Lung microvascular endothelial cell (primary cell): ENCODE results near the gene CCNA2. TPM values are rescaled to one million over a fixed set of nuclear protein-coding genes. Genes with fewer than 3 reads are reported as not detected.

ENCODE experiments used
- DNase-seq, 2 donors: peaks; one replicate each; pipeline versions ENCODE4 v3.0.0 to v3.0.0-alpha.2; 2010; ENCODE audit warnings: low read depth in 2 of 2
- total RNA-seq: library from RNA; depleted of rRNA; stranded (reverse); fragments of >200 nt; gene quantifications from 2 replicates; pipeline ENCODE4 v1.2.1, GENCODE V29; 2014

The CCNA2 gene
- total RNA-seq, result 7.3 and 27.7 TPM in 2 replicates

DNA sequence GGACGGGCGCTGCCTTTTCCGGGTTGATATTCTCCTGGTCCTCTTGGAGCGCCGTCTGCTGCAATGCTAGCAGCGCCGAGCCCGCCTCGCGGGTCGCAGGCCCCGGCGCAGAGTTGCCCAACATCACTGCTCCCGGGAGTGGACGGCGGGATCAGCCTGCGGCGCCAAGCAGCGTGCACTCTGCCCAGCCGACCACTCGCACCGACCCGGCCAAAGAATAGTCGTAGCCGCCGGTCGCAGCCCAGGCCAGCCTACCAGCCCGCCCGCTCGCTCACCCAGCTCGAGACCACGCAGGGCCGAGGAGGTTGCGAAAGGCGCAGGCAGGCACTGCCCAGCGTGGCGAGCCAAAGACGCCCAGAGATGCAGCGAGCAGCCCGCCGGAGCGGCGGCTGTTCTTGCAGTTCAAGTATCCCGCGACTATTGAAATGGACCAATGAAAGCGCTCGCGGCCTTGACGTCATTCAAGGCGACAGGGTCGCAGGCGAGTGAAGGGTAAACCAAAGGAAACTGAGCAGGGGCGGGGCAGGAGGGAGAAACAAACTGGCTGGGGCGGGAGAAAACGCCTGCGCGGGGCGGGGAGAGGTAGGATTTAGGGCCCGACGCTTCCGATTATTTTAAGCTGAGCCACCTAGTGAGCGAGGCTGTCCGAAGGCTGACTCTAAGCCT is at the start of gene CCNA2:
CCNA2 (minus strand) TSS at position 379 of the 666 bp plus-strand sequence; CDS start at position 124, 255 bp downstream.
- DNase-seq, result peak; percentile 96 to 97

DNA sequence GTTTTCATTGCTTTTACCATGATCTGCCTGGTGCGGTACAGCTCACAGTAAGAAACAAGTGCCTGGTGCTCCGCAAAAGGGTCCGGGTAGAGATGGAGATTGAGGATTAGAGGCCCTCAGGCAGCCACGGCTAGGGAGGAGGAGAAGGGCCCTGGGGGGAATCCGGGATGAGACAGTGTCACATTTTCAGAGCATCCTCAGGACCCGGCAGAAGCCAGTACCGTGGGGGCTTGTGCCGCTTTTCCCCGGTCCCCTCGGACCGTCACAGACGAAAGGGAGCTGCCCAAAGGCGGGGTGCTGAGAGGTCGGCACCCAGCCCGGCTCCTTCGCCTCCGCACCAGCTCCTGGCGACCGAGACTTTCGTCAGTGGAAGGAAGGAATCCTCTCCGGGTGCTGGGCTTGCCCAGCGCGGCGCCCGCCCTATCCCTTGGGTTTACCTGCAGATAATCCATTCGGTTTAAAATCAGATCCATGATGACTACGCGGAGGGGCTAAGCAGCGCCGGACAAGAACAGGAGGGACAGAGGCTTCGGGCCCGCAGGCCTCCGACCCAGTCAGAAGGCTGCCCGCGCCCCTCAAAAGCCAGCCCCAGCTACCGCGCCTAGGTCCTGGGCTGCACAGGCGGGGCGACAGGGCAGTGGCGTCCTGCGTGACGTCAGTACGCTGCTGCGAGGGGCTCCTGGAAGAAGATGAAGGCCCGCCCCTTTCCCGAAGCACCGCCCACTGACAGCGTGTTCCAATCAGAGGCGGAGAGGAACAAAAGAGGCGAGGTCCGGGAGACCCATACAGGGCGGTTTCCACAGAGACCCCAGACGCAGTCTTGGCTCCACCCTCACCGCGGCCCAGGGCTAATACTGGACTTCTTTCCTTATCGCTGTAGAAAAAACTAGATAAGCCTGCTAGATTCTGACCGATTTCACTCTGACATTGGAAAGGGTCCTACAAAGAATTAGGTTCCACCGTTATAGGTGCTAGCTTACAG is 46.4 kb upstream of the CCNA2 start, which contains the start of gene BBS7:
BBS7 (minus strand) TSS at position 634 of the 982 bp plus-strand sequence; CDS start at position 473, 161 bp downstream.
- DNase-seq, result peak; percentile 96 to 97

DNA sequence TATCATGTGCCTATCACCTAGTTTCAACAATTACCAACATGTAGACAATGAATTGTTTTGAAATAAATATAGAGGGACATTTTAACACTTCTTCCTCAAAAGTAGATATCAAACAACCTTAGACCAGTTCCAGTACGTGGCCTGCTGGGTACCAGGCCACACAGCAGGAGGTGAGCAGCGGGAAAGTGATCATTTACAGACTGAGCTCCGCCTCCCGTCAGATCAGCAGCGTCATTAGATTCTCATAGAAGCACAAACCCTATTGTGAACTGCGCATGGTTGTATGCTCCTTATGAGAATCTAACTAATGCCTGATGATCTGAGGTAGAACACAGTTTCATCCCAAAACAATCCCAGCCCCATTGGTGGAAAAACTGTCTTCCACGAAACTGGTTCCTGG is 40.1 kb upstream of the CCNA2 start:
- DNase-seq, result no peak

DNA sequence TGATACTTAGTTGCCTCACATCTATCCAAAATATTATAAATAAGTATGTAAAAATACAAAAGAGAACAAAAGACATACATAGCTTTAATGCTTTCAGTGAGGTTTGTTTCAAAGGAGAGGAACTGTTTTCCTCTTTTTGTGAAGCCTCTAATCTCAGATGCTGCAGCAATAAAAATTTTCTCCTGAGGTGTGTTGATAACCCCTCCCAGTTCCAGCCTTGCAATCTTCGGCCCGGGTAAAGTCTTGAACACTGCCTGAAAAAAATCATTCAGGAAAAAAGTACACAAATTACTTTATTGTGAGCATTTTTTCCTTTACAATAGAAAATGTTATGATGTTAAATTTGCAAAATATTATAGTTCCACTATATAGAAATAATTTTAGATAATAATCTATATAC is 37.7 kb upstream of the CCNA2 start:
- DNase-seq, result no peak

DNA sequence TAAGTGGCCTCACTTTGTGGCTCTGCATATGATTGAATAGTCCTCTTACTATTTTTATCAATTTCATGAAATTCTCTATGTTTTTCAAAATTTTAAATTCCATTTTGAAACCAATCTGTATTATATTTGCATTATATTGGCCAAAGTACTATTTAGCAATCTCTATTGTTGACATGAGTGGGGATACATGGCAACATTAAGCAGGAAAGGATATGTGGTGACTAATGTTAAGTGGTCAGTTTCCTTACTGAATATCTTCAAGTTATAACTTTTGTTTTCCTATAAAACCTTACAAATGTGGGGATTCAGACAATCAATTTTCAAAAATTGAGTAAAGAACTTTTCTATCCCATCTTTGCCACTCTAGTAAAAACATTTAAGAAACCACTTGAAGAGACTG is 36.4 kb upstream of the CCNA2 start:
- DNase-seq, result peak in 1 of 2 donors; percentile 70

DNA sequence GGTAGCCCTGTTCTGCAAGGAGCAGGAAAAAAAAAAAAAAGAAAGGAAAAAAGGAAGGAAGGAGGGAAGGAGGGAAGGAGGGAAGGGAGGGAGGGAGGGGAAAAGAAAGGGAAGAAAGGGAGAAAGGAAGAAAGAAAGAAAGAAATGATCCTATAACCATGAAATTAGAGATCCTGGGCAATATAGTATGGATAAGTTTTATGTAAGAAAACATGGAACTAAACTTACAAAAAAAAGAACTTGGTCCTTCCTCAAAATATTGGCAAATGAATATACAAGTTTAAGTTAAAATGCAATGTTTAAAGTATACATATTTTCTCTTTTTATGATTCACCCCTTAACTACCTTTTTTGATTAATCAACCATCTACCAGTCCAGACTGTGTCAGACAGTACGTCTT is 27.7 kb upstream of the CCNA2 start:
- no peak for DNase-seq

DNA sequence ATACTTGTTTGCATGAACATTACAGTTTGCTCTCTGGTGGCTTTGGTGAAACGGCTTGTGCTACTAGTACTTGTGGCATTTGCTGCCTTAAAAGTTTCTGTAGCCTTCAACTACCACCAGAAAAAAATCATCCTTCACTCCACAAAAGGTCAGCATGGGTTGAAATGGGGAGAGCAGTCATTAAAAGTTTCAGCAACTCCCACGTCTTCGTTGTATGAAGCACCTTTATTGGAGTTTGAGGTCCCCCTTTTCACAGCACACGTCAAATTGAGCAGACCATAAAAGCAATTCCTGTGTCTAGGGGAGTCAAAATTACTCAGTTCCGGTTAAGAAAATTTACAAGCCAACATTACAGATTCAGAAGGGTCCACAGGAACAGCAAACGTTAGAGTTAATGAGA is 23.0 kb upstream of the CCNA2 start:
- DNase-seq, result no peak

DNA sequence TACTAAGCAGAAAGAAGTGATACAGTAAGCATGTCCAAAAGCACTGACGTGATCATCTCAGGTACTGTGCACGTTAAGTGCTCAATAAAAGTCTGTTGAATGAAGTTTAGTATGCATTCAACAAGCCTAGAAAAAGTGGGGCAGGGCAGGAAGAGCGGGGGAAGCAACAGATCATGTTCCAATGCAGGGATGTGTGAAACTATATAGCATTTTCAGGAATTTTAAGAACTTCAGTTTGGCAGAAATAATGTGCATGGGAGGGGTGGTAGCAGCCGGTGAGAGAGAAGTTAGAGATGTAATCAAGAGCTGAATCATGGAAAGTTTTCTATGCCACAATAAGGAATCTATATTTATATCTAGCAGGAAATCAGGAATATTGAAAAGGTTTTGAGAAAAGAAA is 19.2 kb upstream of the CCNA2 start:
- DNase-seq, result no peak

DNA sequence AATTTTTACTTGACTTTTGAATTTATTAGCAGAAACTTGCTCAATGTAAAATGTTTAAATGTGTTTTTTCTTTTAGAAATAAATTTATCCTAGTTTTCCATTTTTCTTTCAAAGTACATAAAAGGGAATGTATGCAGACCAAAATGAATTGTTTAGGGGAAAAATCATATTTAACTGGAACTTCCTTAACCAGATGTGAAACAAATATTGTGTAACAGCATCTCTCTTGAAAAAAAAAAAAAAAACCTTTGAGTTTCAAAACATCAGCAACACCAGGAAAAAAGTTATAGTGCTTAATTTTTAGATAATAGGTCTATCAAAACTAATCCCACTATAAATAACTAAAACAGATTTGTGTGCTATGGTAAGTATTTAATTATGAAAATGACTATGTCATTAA is 14.5 kb upstream of the CCNA2 start:
- DNase-seq, result no peak

DNA sequence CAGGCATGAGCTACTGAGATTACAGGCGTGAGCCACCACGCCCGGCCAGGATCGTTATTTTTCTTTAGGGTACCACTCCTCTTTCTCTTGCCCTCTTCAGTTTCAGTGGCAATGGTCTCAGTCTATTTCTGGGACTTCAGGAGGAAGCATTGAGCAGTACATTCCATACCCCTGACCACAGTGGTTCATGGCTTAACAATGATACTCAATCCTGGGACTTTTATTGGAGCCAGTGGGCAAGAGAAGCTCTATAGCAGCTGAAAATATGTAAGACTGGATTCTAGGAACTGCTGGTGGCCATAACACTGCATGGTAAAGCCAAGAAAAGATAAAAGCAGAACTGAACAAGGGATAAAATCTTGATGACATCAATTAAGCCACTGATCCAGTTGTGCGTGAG is 5.8 kb upstream of the CCNA2 start:
- DNase-seq, result no peak

DNA sequence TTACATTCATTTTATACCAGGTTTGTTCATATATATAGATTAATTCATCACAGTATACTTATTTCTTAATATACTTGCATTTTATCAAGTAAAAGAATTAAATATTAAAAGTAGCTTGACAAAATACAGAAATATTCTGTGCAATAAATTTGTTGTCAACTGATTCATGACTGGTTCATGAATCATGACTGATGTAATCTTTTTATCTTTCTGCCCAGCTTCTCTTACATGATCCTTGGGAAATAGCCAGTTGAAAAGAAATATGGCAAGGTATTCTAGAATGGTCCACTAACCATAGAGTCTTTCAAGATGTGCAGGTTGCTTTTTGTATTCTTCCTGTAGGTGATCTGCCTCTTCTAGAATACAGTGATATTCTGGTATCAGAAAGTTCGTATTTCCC is 4.2 kb upstream of the CCNA2 start:
- peak in 1 of 2 donors; percentile 54 for DNase-seq

DNA sequence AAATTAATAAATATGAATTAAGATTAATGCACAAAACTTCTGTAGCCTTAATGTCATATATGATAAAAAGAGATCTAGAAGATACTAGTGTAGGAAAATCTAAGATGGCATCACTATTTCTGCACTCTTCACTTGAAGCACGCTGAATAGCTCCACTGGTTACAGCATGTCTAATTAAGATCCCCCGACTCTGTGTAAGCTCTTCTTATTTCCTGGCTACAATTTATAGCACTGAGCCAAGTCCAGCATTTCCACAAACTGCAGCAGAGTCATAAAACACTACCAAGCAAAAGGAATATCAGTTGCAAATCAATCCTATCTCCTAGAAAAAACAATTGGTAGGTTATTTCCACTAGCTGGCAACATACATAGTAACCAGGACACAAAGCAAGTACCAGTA is 1.3 kb upstream of the CCNA2 start:
- no peak for DNase-seq

DNA sequence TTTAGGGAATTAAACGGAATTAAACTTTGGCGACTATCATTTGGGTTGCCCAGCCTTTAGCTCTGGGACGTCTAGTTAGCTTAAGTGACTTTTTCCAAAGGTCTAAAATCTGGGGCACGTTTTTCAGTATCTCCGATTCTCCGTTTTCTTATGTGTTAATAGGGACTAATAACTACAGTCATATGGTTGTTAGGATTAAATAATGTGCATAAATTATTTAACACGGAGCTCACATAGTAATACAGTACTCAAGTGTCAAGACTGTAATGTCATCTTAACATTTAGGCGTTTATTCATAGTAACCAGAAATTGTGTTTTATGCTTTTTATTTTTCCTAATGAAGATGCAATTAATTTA is 466 bp upstream of the CCNA2 start:
- DNase-seq, result no peak

DNA sequence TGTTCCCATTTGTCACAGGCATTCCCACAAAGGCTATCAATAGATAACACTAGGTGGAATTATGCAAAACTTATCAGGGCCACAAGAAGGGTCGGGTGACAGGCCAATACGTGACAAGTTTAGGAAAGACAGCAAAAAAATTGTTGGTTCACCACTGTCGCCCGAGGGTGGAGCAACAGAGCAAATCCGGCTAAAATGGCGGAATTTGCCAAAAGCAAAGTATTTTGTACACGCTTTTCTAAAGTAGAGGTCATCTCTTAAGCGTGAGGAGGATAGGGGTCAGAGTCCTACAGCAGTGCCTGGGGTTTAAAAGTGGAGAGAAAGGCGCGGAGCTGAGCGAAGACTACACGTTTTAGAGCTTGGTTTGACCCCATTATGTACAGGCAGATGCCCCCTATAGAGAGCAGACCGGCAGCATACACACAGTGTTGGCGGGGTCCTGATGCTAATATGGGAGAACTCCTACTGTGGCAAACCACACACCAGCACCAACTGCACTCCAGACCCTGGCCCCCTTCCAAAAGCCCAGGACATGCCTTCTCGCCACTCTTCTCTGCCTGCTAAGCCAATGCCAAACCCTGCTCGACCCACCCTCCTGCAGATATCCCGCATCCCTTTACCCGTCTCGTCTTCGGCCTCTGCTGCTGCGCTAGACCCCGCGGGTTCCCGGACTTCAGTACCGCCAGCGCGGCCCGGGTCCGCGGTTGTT is 733 bp downstream of the CCNA2 start:
- DNase-seq, result peak; percentile 38 to 56

DNA sequence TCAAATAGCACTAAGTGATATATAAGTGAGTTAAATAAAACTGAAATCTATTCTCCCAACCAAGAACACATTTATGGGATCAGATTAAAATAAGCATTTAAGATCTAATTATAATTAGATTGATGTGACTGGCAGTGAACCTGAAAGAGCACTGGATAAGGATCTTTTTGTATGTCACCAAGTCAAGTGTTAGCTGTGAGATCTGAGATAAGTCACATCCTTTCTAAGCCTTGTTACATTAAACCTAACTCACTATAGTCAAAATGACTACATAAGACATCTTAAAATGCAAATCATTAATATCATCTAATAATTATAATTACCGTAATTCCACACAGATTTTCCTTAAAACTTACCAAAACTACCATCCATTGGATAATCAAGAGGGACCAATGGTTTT is 1.6 kb downstream of the CCNA2 start:
- DNase-seq, result no peak

DNA sequence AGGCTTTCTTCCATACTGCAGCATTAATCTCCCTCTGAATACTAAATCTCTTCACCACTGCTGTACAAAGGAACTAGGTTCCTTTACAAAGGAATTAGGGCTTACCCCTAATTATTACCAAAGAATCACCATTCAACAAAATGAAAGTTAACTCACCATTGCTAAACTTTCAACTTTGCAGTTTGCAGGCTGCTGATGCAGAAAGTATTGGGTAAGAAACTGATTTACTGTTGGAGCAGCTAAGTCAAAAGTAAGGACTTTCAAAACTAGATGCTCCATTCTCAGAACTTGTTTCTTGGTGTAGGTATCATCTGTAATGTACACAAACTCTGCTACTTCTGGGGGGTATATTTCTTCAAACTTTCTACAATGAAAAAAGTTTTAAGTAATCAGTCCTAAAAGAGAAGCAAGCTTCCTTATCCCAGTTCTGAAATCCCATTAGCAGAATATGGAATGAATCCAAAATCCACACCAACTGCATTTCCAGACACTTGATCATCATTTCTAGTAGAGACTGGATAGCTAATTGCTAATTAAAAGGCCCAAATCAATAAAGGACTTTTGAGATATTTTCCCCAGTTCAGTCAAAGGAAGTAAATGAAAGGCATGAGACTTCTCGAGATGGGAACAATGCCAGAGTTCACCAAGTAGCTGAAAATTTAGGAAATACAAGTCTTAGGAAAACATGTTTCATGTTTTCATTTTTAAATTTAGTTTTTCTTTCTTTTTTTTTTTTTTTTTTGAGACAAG is 4.3 kb downstream of the CCNA2 start:
- peak in 1 of 2 donors; percentile 4 for DNase-seq

DNA sequence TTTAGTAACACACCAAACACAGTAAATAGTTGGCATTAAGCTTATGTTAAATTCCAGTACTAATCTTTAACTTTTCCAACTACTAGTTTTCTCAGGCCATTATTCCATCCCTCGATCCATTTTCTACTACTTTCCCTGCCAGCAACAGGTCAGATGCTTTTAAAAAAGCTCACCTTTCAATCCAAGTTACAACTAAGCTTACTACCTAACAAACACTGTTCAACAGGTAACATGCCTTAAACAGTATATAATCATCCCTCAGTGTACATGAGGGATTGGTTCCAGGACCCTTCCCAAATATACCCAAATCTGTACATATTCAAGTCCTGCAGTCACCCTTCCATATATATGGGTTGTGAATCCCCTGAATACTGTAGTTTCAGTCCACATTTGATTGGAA is 5.5 kb downstream of the CCNA2 start:
- DNase-seq, result no peak

DNA sequence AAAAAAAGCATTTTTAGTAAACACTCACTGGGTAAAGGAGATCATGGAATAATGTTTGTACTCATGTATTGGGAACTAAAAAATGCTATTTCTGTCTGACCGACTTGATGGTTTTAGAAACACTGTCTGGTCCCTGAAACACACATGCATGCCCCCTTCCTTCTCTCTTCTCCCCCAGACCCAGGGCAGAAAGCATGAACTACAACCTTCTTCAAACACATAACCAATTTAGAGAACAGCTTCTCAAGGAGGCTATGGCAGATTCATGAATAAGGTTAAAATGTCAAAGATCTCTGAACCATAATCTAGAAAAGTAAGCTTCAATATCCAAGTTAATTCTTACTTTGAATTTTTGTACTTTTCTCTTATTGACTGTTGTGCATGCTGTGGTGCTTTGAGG is 6.0 kb downstream of the CCNA2 start:
- no peak for DNase-seq

DNA sequence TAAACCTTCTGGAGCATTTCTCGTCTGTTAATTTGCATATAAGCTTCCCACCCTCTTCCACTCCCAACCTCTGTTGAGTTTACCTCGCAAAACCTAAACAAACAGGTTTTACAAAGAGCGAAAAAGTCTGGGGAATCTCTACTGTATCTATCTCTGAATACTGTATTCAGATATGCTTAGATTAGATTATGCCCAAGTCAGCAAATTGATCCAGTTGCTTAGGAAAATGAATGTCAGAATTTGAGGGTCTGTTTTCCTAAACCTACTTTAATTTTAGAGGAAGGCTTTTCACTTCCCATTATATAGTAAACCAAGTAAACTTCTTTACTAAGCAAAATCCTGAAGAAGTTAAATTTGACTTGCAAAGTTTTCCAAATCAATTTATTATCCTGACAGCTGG is 6.7 kb downstream of the CCNA2 start:
- DNase-seq, result no peak

DNA sequence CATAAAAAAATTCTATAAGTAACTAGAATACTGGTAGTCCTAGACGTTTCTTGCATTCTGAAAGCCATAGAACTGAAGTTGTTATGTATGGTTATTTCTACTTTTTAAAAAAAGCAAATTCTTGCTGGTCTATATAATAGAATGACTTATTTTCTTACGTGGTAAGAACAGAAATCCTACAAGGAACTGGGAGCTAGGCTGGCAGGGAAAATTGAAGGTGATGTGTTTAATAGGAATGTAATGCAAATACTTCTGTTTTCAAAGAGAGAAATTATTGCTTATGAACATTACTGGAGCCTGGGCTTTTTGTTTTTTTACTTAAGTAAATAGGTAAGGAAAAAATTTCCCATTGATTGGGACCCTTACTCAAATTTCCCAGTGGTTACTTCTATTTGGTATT is 8.9 kb downstream of the CCNA2 start:
- DNase-seq, result no peak

DNA sequence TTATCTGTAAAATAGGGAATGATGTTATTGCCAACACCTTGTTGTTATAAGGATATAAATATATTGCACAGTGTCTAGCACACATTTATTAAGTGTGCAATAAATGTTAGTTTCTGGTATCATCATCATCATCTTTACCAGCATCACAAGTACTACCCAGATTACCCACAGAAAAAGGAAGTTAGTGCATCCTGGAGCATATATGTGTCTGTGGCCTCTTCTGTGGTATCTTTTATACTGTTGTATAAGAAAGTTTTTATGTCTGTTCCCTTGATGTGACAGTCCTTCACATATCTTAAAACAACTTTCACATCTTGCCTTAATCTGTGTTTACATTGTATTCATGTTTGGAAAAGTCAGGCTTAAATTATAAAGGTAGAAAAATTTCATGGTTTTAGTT is 12.6 kb downstream of the CCNA2 start:
- no peak for DNase-seq
